CD4-positive, alpha-beta T cell treated with Interleukin-12 subunit alpha and Interleukin-12 subunit beta, for 1 hour (primary cell): ENCODE measurements around the gene RO60.
"Not testable (repeated sequence)": the region's sequence is repeated elsewhere in the genome, so short reads cannot be mapped to it uniquely, and the experiment has no call there.

Experiments
- DNase-seq: peaks from one replicate; pipeline ENCODE4 v3.0.0-alpha.2; 2020

RO60 gene

DNA sequence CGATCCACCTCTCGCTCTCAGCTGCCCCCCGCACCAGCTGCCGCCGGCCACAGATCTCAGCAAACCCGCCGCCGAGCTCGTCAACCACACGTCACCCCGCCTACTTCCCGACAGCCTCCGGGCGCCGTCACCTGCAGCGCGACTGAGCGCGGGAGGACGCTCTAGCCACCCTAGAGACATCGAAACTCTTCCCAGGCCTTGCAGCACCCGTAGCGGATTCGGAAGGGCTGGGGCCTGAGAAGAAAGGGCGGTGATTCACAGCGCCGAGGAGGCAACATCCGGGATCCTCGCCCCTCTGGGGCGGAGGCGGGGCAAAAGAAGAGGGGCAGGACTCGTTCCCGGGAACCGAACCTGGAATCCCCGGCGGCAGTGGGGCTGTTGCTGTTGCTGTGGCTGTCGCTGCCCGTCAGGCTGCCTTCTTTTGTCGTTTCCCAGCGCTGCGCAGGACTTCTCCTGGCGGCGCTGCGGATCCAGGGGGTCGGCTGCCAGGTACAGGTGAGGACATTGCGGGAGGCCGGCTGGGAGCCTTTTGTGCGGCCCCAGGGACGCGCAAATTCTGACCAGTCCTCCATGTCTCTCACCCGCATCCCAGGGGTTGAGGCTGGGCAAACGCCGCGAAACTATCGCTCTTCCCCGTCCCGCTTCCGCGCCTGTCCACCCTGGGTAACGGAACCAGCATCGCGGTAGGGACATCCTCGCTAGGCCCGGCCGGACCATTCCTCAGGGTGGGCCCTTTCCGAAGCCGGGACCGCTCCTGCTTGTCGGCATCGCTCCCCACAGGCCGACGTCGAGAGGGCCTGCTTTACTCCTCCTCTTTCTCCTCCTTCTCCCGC lies at the start of gene RO60, which contains the start of gene UCHL5:
RO60 (plus strand) TSS at position 331 of the 833 bp plus-strand sequence. CDS start 9,443 bp downstream, outside the sequence.
UCHL5 (minus strand) TSS at position 79 of the 833 bp plus-strand sequence. CDS start 100 bp downstream, outside the sequence.
- peak; percentile 96 for DNase-seq

DNA sequence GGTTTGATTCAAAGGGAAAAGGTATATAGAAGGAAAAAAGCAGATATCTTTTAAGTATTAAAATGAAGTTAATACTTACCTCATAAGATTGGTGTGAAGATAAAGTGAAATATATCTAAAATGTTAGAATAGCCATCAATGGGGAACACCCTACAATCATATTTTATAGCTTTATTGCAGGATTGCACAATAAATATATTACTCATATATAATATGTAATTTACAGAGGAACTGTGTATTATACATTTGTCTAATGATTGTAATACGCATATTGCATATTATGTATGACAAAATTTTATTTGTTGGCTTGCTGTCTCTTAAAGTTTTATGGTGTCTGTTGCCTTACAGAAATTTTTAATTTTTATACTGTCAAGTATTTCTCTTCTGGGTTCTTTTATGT lies 48.0 kb upstream of the RO60 start:
- no peak for DNase-seq

DNA sequence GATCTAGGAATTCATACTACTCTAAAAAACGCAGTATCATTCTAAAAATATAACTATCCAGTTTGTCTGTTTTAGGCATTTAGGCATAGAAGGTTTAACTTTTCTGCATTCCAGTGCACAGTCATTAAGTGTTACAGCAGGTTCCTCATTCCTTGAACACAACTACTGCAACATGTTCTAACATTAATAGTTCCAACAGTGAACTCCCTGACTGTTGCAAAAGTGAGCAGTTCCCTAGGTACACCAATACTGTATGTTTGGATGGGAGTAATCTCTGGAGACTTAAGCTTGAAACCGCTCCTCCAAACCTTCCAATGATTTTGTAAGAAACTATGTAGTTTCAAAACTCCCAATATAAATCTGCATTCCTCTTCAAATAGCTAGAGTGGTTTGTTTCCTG lies 46.4 kb upstream of the RO60 start:
- no peak for DNase-seq

GRCh38 chr1:193013707-193014106 lies 45.7 kb upstream of the RO60 start:
- no peak for DNase-seq

DNA sequence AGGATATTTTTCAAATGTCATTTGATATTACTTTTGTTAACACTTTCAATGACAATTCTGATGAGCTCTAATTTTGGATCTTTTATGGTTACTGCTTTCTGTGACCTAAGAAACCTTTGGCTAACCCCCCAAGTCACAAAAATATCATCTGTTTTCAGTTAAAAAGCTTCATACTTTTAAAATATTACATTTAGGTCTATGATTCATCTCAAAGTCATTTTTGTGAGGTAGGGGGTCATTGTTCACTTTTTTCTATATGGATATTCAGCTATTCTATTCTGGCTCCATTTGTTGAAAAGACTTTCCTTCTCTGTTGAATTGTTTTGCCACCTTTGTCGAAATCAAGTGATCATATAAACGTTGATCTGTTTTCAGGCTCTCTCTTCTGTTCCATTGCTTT lies 45.0 kb upstream of the RO60 start:
- no peak for DNase-seq

- DNase-seq: no peak
These were observed 42.6 kb upstream of the RO60 start for GRCh38 chr1:193016788-193017187.

DNA sequence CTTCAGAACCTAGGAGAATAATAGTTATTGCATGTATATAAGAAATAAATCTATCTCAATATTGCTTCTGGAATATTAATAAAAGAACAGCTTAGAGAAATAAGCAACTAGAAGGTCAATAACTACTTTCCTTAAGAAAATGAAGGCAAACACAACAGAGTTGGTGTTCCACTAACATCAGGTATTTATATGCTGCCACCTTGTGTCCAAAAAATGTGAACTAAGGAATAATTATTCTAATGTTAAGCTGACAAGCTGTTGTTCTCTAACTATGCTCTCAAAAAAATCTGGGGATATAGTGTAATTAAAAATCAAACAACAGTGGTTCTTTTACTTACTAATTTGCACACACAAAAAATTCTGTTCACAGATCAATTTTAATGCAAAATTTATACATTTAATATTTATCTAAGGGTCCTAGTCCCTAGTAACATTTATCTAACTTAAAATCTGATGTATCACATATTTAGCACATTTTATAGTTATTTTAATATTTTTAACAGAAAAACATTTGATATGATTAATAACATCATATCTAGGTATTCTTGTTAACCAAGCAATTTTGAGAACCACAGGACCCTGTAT lies 39.9 kb upstream of the RO60 start:
- DNase-seq: peak; percentile 57

GRCh38 chr1:193025218-193025617 lies 34.2 kb upstream of the RO60 start:
- DNase-seq: no peak

GRCh38 chr1:193030280-193030679 lies 29.1 kb upstream of the RO60 start:
- no peak for DNase-seq

DNA sequence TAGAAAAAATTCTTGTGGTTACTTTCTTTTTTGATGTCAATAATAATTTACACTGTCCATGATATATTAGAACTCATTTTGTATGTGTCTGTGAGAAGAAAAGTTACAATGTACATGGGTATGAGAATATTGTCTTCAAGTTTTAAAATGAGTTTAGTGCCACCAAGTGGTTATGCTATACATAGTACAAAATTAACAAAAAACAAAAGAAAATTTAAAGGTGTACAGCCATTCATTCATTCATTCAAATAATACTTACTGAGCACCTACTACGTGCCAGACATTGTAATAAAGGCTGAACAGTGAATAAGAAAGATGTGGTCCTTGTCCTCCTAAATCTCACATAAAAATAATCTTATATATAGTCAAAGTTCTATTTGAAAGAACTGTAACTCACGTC lies 28.0 kb upstream of the RO60 start:
- peak; percentile 5 for DNase-seq

- not testable (repeated sequence) for DNase-seq
These were observed 26.6 kb upstream of the RO60 start for GRCh38 chr1:193032643-193033427.

DNA sequence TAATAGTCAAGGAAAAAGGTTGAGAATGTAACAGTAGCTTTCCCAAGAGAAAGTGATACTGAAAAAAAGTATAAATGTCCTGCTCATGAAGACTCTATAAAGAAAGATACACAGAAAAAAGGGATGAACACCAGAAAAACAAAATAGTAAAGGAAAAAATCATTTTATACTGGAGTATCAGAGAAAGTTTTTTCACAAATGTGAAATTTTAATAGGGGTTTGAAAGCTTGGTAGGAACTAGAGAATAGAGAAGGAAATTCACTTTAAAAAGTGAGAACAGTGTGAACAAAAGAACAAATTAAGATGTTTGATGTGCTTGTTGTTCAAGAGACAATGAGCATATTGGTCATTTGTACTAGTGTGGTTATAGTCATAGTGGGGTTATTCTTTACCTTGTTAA lies 25.8 kb upstream of the RO60 start:
- DNase-seq: no peak

DNA sequence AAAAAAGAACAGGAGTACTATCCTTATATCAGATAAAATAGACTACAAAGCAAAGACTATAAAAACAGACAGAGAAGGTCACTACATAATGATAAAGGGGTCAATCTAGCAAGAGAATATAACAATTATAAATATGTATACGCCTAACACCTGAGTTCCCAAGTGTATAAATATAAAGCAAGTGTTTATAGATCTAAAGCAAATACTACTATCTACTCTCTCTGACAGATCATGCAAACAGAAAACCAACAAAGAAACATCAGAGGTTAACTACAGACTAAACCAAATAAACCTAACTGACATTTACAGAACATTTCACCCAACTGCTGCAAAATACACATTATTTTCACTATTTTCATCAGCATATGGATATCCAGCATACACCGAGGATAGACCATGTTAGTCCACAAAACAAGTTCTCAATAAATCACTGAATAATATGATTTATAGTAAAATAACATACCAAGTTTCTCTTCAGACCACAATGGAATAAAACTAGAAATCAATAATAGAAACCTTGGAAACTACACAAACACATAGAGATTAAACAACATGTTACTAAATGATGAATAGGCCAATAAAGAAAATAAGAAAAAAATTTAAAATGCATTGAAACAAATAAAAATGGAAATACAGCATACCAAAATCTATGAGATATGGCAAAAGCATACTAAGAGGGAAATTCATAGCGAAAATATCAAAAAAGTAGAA lies 22.9 kb upstream of the RO60 start:
- DNase-seq: no peak

GRCh38 chr1:193040011-193040410 lies 19.4 kb upstream of the RO60 start:
- DNase-seq: no peak

DNA sequence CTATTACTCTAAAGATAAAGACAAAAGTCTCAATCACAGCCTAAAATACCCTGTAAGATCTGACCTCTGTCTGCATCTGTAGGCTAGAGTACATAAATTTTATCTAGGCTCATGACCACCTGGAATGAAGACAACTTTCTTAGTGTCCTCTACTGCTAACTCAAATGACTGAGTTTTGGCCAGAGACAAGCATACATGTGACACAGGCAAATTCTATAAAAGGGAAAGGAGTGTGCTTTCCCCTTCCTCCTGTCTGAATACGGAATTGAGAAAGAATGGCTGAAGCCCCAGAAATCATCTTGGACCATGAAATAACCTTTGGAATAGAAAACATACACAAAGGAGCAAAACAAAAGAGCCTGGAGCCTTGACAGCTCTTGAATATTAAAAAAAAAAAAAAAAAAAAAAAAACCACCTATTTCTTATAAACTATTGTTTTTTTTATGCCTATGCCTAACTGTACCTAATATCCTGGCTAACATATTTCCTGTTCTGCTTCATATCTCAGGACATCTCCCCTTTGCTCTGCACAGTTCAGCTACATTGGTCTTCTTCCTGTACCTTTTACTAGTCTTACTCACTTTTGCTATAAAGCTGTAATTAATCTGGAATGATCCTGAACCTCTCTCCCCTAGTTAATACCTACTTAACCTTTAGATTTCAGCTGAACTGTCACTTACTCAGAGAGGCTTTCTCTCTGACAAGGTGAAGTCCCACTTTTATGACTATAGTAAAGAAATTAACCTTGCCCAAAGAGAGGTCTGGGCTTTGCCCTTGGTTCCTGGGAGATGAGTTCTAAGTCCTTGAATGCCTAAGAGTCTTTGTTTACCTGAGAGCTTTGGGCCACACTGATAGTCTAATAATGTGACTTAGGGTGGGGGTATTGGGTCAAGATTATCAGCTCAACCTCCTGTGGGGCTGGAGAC lies 16.4 kb upstream of the RO60 start:
- no peak for DNase-seq

- not testable (repeated sequence) for DNase-seq
These were observed 10.5 kb upstream of the RO60 start for GRCh38 chr1:193048913-193049312.

- no peak for DNase-seq
These were observed 5.2 kb upstream of the RO60 start for GRCh38 chr1:193054169-193054675.

DNA sequence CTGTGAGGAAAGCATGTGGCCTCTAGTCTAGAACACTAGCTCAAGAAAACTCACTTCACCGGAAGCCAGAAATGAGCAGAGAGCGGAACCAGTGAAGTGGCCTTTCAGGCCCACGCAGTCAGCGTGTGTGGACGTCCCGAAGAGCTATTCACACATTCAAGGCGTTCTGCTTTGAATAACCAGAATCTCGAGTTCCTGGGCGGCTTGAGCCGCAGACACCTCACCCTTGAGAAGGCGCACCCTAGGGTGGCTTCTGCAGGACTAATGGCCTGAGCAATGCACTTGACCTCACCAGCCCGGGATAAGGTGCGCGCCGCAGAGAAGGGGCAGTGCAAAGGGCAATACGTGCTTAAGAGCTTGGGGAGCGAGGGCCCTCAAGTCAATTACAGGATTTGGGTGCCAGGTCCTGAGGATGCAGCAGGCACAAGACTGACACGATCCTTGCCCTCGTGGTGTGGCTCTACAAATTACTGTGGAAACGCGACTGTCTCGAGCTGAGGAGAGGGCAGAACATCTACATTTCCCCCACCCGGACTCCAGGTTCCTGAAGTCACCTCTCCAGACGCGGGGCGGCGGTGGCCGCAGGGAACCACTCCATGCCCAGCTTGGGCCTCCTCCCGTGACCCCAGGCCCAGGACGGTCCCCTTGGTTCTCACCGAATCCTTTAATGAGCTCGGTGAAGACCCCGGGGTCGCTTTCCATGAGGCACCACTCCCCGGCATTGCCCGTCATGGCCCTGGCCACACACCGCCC lies 707 bp upstream of the RO60 start:
- peak; percentile 62 for DNase-seq

DNA sequence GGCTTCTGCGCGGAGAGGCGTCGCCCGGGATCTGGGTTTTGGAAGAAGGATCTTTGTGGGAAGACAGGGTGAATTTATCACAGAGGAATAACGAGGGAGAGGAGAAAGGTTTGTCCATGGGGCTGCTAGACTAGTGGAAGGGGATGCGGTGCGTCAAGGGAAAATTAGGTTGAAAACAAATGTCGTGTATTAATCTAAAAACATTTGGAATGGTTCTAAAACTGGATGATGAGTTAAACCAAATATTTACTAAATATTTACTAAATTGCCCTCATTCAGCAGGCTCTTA lies 647 bp downstream of the RO60 start:
- no peak for DNase-seq

- DNase-seq: no peak
These were observed 994 bp downstream of the RO60 start for GRCh38 chr1:193060406-193060805.

DNA sequence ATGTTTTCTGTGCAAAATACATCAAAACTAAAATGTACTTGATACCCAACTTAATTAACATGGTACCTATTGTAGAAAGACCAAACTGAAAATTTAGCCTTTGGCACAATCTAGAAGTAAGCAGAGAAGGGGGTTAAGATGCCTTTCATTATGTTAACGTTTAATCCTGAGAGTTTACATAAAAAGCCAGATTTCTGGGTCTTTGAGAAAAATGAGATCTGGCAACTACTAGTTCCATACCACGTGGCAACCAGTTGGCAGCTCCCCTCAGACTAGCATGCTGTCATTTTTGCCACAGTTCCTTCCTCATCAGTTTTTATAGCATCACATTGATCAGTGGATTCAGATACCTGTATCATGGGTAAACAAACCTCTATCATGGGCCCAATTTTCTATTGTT lies 1.5 kb downstream of the RO60 start:
- no peak for DNase-seq
